Spleen (tissue), 7 donors: ENCODE measurements around the gene FBXO31.

Source experiments
- CTCF ChIP-seq, 11 experiments: fragments of 200-600 bp in 7 of 11; fragments of 450-650 bp in 4 of 11; sonication (generic) in 4 of 11; IDR thresholded peaks in 8 of 11; conservative IDR thresholded peaks in 3 of 11; 1 replicate in 7 of 11; 2 replicates in 4 of 11; pipeline versions ENCODE4 v1.4.0 to v1.8.0; 2016 to 2021; ENCODE audit warnings: antibody characterized with exemption in 11 of 11, inconsistent platforms in 4 of 11, mild to moderate bottlenecking in 1 of 11
- POLR2AphosphoS5 ChIP-seq, 3 donors: sonication (generic); formaldehyde crosslinking; IDR thresholded peaks; one replicate each; pipeline ENCODE4 v1.5.1; 2017; ENCODE audit warnings: antibody characterized with exemption in 3 of 3
- donor health status: DM: no; HTN: no; CAD: no; lungs with moderate emphysema.
- donor health status: DM: no; HTN: no; CAD: no.
- donor health status: DM: no; HTN: no; CAD: no.

GRCh38 chr16:87327798-87328495 is 55.6 kb downstream of the FBXO31 start:
- TF ChIP-seq POLR2AphosphoS5 (IDR thresholded peaks at IDR 0.05), result no peak
- no peak for TF ChIP-seq CTCF (IDR thresholded peaks at IDR 0.05 in 8 of 11, conservative IDR thresholded peaks at IDR 0.05 in 3 of 11)
